HG02970 (cell line): ENCODE data around the gene MVB12A.
A peak's percentile ranks its signal among the peaks of the same experiment; 100 is the strongest.

Experiments
- ATAC-seq: cut with Tn5 transposase; IDR thresholded peaks from one replicate; pipeline ENCODE4 v1.9.1; 2021; ENCODE audit warnings: mild to moderate bottlenecking, moderate library complexity, moderate number of reproducible peaks; ENCODE audit not compliant: unreplicated experiment, low FRiP score

The MVB12A gene

GRCh38 chr19:17419621-17420474, at the start of gene MVB12A:
Gene MVB12A (plus strand): TSS chr19:17420047. CDS start chr19:17420136, 89 bp downstream.
- peak; percentile 94 for ATAC-seq

- ATAC-seq: no peak
Measured at GRCh38 chr19:17376935-17377600, 42.8 kb upstream of the MVB12A start, which contains the start of gene PLVAP. Gene PLVAP (minus strand): TSS chr19:17377342. CDS start chr19:17377288, 54 bp downstream.

- ATAC-seq: no peak
Measured at GRCh38 chr19:17378271-17378670, 41.6 kb upstream of the MVB12A start.

- no peak for ATAC-seq
Measured at GRCh38 chr19:17379221-17379631, 40.6 kb upstream of the MVB12A start.

- ATAC-seq: no peak
Measured at GRCh38 chr19:17380426-17381138, 39.3 kb upstream of the MVB12A start.

- no peak for ATAC-seq
Measured at GRCh38 chr19:17385878-17386611, 33.8 kb upstream of the MVB12A start.

GRCh38 chr19:17389288-17389687, 30.6 kb upstream of the MVB12A start:
- ATAC-seq: no peak

GRCh38 chr19:17389957-17390664, 29.7 kb upstream of the MVB12A start:
- ATAC-seq: no peak

- ATAC-seq: peak; percentile 90
Measured at GRCh38 chr19:17390665-17391370, 29.0 kb upstream of the MVB12A start.

GRCh38 chr19:17391371-17392151, 28.3 kb upstream of the MVB12A start:
- ATAC-seq: no peak

GRCh38 chr19:17393002-17393401, 26.8 kb upstream of the MVB12A start:
- ATAC-seq: no peak

- ATAC-seq: no peak
Measured at GRCh38 chr19:17393914-17394313, 25.9 kb upstream of the MVB12A start, which contains the start of gene CCDC194. Gene CCDC194 (minus strand): TSS chr19:17394196. CDS start chr19:17394158, 38 bp downstream.

- ATAC-seq: no peak
Measured at GRCh38 chr19:17394891-17395415, 24.9 kb upstream of the MVB12A start.

GRCh38 chr19:17398902-17399527, 20.8 kb upstream of the MVB12A start:
- ATAC-seq: no peak

- ATAC-seq: no peak
Measured at GRCh38 chr19:17401628-17402027, 18.2 kb upstream of the MVB12A start.

GRCh38 chr19:17402982-17403855, 16.6 kb upstream of the MVB12A start:
- no peak for ATAC-seq

GRCh38 chr19:17404015-17404414, 15.8 kb upstream of the MVB12A start:
- no peak for ATAC-seq
